Measurements from ENCODE around the gene DHRS2. TPM values are rescaled to one million over a fixed set of nuclear protein-coding genes. Genes with fewer than 3 reads are reported as not detected.

DHRS2 gene
- total RNA-seq, 2 experiments from 2014 or later, result not detected

DNA sequence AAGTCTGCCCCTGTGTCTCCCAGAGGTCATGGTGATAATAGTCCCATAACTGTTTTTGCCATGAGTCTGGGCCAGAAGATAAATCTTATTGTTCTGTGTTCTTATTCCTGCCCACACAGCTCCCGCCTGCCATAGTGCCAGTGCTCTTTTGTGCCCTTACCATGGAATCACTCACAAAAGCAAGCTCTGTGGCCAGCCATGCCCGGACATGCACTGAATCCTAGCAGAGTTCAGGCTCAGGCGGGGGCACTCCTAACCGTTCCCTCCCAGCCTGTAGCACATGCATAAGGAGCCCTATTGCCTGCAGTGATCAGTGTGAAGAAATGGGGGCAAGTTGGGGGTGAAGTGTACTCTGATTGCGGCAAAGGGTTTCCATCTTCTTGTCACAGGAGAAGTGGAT lies 33.3 kb downstream of the DHRS2 start:
- POLR2A ChIA-PET, result no interaction called here
- Histone ChIP-seq H4K20me1 (ENCODE audit: insufficient read depth, low read length) (no peaks in the 10 kb centered on the region), H3K36me3 (ENCODE audit: insufficient read depth, low read length) (no peaks in the 10 kb centered on the region), H3K4me3 (ENCODE audit: low read depth, low read length, poor library complexity, severe bottlenecking) (no peak overlapping the region), H3K79me2 (ENCODE audit: insufficient read depth, low read depth, low read length) (no peaks in the 10 kb centered on the region), H2AFZ (ENCODE audit: low read length) (no peak overlapping the region), H3K9me3 (ENCODE audit: low read length) (no peaks in the 10 kb centered on the region), H3K9me2 (ENCODE audit: insufficient read depth, low read length) (no peaks in the 10 kb centered on the region), H3K27ac (ENCODE audit: low read depth, low read length, poor library complexity, severe bottlenecking) (no peak overlapping the region), H3K4me1 (ENCODE audit: insufficient read depth, low read length, poor library complexity, severe bottlenecking) (no peaks in the 10 kb centered on the region), H3K4me2 (ENCODE audit: low read length) (no peak overlapping the region)
- no TSS peak for BruUV-seq (replicated peaks)
- intact Hi-C loops (cut with micrococcal nuclease; ENCODE audit: unreplicated experiment), result no loop called here
- CTCF ChIA-PET (ENCODE audit: unreplicated experiment), result no interaction called here
- no peak for DNase-seq (ENCODE audit: low spot score)
- TF ChIP-seq EZH2phosphoT487 (IDR thresholded peaks at IDR 0.05; ENCODE audit: borderline replicate concordance, low read depth, low read length), result no peak
- TF ChIP-seq, protein P1, sequence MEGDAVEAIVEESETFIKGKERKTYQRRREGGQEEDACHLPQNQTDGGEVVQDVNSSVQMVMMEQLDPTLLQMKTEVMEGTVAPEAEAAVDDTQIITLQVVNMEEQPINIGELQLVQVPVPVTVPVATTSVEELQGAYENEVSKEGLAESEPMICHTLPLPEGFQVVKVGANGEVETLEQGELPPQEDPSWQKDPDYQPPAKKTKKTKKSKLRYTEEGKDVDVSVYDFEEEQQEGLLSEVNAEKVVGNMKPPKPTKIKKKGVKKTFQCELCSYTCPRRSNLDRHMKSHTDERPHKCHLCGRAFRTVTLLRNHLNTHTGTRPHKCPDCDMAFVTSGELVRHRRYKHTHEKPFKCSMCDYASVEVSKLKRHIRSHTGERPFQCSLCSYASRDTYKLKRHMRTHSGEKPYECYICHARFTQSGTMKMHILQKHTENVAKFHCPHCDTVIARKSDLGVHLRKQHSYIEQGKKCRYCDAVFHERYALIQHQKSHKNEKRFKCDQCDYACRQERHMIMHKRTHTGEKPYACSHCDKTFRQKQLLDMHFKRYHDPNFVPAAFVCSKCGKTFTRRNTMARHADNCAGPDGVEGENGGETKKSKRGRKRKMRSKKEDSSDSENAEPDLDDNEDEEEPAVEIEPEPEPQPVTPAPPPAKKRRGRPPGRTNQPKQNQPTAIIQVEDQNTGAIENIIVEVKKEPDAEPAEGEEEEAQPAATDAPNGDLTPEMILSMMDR (conservative IDR thresholded peaks at IDR 0.05; ENCODE audit: low read length), result no peak

DNA sequence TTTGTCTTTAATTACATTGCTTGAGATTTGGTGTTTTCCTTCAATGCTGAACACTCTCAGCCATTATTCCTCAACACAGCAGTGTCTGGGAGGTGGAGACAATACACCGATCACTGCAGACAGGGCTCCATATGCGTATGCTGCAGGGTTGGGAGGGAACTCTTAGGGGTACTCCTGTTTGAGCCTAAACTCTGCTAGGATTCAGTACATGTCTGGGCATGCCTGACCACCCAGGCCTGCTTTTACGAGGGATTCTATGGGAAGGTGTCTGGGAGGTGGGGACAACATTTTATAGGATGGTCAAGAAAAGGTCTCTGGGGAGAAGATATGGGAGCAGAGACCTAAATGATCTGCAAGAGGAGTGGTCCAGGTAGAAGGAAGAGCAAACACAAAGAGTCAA lies 34.3 kb downstream of the DHRS2 start:
- Histone ChIP-seq H4K20me1 (ENCODE audit: insufficient read depth, low read length) (no peaks in the 10 kb centered on the region), H3K9me3 (ENCODE audit: low read length) (no peaks in the 10 kb centered on the region), H3K27ac (ENCODE audit: low read depth, low read length, poor library complexity, severe bottlenecking) (no peak overlapping the region), H3K4me2 (ENCODE audit: low read length) (no peak overlapping the region), H3K4me1 (ENCODE audit: insufficient read depth, low read length, poor library complexity, severe bottlenecking) (no peaks in the 10 kb centered on the region), H3K79me2 (ENCODE audit: insufficient read depth, low read depth, low read length) (no peaks in the 10 kb centered on the region), H2AFZ (ENCODE audit: low read length) (no peak overlapping the region), H3K9me2 (ENCODE audit: insufficient read depth, low read length) (no peaks in the 10 kb centered on the region), H3K4me3 (ENCODE audit: low read depth, low read length, poor library complexity, severe bottlenecking) (no peak overlapping the region), H3K36me3 (ENCODE audit: insufficient read depth, low read length) (no peaks in the 10 kb centered on the region)
- ChIA-PET CTCF (ENCODE audit: unreplicated experiment) (no interaction called here), POLR2A (no interaction called here)
- BruUV-seq (replicated peaks), result no TSS peak
- DNase-seq (ENCODE audit: low spot score), result no peak
- intact Hi-C loops (cut with micrococcal nuclease; ENCODE audit: unreplicated experiment), result no loop called here
- TF ChIP-seq EZH2phosphoT487 (IDR thresholded peaks at IDR 0.05; ENCODE audit: borderline replicate concordance, low read depth, low read length), result no peak
- TF ChIP-seq, protein P1 (conservative IDR thresholded peaks at IDR 0.05; ENCODE audit: low read length), result no peak

DNA sequence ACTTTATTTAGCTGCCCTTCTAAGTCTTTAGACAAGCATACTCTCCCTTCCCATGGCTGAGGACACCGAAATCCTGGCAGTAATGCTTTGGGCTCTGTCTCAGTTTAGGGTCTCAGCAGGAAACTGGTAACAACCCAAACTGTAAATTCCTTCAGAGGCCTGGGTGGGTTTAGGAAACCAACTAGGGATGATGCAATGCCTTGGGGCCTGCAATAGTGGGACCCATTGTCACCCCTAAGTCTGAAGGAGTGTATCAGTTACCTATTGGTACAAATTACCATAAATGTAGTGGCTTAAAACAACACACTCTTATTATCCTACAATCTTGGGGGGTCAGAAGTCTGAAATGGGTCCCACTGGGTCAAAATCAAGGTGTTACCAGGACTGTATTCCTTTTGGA lies 36.0 kb downstream of the DHRS2 start:
- CTCF ChIA-PET (ENCODE audit: unreplicated experiment), result no interaction called here
- H3K4me1 ChIP-seq (ENCODE audit: insufficient read depth, low read length, poor library complexity, severe bottlenecking), result no peaks in the 10 kb centered on the region
- no peaks in the 10 kb centered on the region for H3K36me3 ChIP-seq (ENCODE audit: insufficient read depth, low read length)
- TF ChIP-seq, protein P1 (conservative IDR thresholded peaks at IDR 0.05; ENCODE audit: low read length), result no peak
- no peak for TF ChIP-seq EZH2phosphoT487 (IDR thresholded peaks at IDR 0.05; ENCODE audit: borderline replicate concordance, low read depth, low read length)
- no peak overlapping the region for H3K4me3 ChIP-seq (ENCODE audit: low read depth, low read length, poor library complexity, severe bottlenecking)
- H2AFZ ChIP-seq (ENCODE audit: low read length), result no peak overlapping the region
- H3K79me2 ChIP-seq (ENCODE audit: insufficient read depth, low read depth, low read length), result no peaks in the 10 kb centered on the region
- no peak overlapping the region for H3K4me2 ChIP-seq (ENCODE audit: low read length)
- POLR2A ChIA-PET, result interaction anchor here (0.5 kb wide), 1 partner anchor 79 kb away, joined by 3 read pairs; no protein-coding TSS in a partner anchor
- DNase-seq (ENCODE audit: low spot score), result no peak
- BruUV-seq (replicated peaks), result no TSS peak
- H4K20me1 ChIP-seq (ENCODE audit: insufficient read depth, low read length), result no peaks in the 10 kb centered on the region
- no peaks in the 10 kb centered on the region for H3K9me3 ChIP-seq (ENCODE audit: low read length)
- intact Hi-C loops (cut with micrococcal nuclease; ENCODE audit: unreplicated experiment), result no loop called here
- H3K27ac ChIP-seq (ENCODE audit: low read depth, low read length, poor library complexity, severe bottlenecking), result no peak overlapping the region
- H3K9me2 ChIP-seq (ENCODE audit: insufficient read depth, low read length), result no peaks in the 10 kb centered on the region

Measured in OCI-LY7 (cell line).